Fibroblast of skin of right quadriceps (primary cell): Measurements from ENCODE around the gene XPA.
"Not testable (repeated sequence)": the region's sequence is repeated elsewhere in the genome, so short reads cannot be mapped to it uniquely, and the experiment has no call there.

Source experiments
- DNase-seq: peaks from one replicate; pipeline ENCODE4 v3.0.0-alpha.2; 2013

The XPA gene

GRCh38 chr9:97703437-97704344, 6.6 kb upstream of the XPA start:
- DNase-seq = peak; percentile 72

- not testable (repeated sequence) for DNase-seq
Observed at GRCh38 chr9:97699824-97700223, 2.7 kb upstream of the XPA start.

- not testable (repeated sequence) for DNase-seq
Observed at GRCh38 chr9:97699281-97699680, 2.1 kb upstream of the XPA start.

GRCh38 chr9:97698865-97699264, 1.7 kb upstream of the XPA start:
- DNase-seq = no peak

- DNase-seq = no peak
Observed at GRCh38 chr9:97697837-97698236, 697 bp upstream of the XPA start.

- peak; percentile 5 for DNase-seq
Observed at GRCh38 chr9:97695995-97696802, 941 bp downstream of the XPA start.

- no peak for DNase-seq
Observed at GRCh38 chr9:97695390-97695789, 1.8 kb downstream of the XPA start.

GRCh38 chr9:97694769-97695168, 2.4 kb downstream of the XPA start:
- DNase-seq = no peak

- peak; percentile 16 for DNase-seq
Observed at GRCh38 chr9:97689401-97690180, 7.5 kb downstream of the XPA start.

GRCh38 chr9:97688654-97689053, 8.5 kb downstream of the XPA start:
- no peak for DNase-seq

- no peak for DNase-seq
Observed at GRCh38 chr9:97682242-97682641, 14.9 kb downstream of the XPA start.

- no peak for DNase-seq
Observed at GRCh38 chr9:97675655-97676054, 21.5 kb downstream of the XPA start.

GRCh38 chr9:97673922-97674321, 23.2 kb downstream of the XPA start:
- DNase-seq = no peak

GRCh38 chr9:97672403-97672802, 24.7 kb downstream of the XPA start:
- DNase-seq = no peak

- DNase-seq = no peak
Observed at GRCh38 chr9:97670586-97670985, 26.6 kb downstream of the XPA start.

GRCh38 chr9:97668485-97668884, 28.7 kb downstream of the XPA start:
- no peak for DNase-seq

GRCh38 chr9:97666907-97667686, 30.0 kb downstream of the XPA start:
- DNase-seq = no peak

- DNase-seq = no peak
Observed at GRCh38 chr9:97665742-97666141, 31.4 kb downstream of the XPA start.

GRCh38 chr9:97660847-97661246, 36.3 kb downstream of the XPA start:
- peak; percentile 2 for DNase-seq

GRCh38 chr9:97660340-97660739, 36.8 kb downstream of the XPA start:
- no peak for DNase-seq

- no peak for DNase-seq
Observed at GRCh38 chr9:97659771-97660170, 37.4 kb downstream of the XPA start.

GRCh38 chr9:97658707-97659106, 38.4 kb downstream of the XPA start:
- DNase-seq = no peak
